OCI-LY1 (cell line): ENCODE measurements around the gene MAGEC2.

ENCODE experiments used
- H2AFZ ChIP-seq: fragments of 200-600 bp; sonication (generic), shearing (Covaris generic); 2 replicates; pipeline ENCODE4 v1.6.0; 2014; ENCODE audit warnings: antibody characterized with exemption, mild to moderate bottlenecking, low read length
- H3F3A ChIP-seq: fragments of 200-600 bp; sonication (generic), shearing (Covaris generic); 2 replicates; pipeline ENCODE4 v1.6.0; 2014; ENCODE audit warnings: mild to moderate bottlenecking, antibody characterized with exemption, low read length, moderate library complexity; ENCODE audit not compliant: insufficient read depth
- H3K27ac ChIP-seq: fragments of 200-600 bp; sonication (generic); 2 replicates; pipeline ENCODE4 v1.5.1; 2014; ENCODE audit warnings: low read length, mixed run types, mild to moderate bottlenecking, low read depth; ENCODE audit not compliant: poor library complexity, severe bottlenecking
- H3K27me3 ChIP-seq: fragments of 200-600 bp; sonication (generic); 2 replicates; pipeline ENCODE4 v1.6.0; 2014; ENCODE audit warnings: antibody characterized with exemption, mild to moderate bottlenecking, low read length, moderate library complexity; ENCODE audit not compliant: insufficient read depth
- H3K36me3 ChIP-seq: fragments of 200-600 bp; sonication (generic); 2 replicates; pipeline ENCODE4 v1.6.1; 2014; ENCODE audit warnings: mild to moderate bottlenecking, antibody characterized with exemption, low read length, moderate library complexity, mixed read lengths; ENCODE audit not compliant: insufficient read depth
- H3K4me1 ChIP-seq: fragments of 200-600 bp; sonication (generic); 2 replicates; pipeline ENCODE4 v1.5.1; 2014; ENCODE audit warnings: mild to moderate bottlenecking, low read length, moderate library complexity; ENCODE audit not compliant: insufficient read depth, severe bottlenecking
- H3K4me2 ChIP-seq: fragments of 200-600 bp; sonication (generic), shearing (Covaris generic); 2 replicates; pipeline ENCODE4 v1.6.1; 2014; ENCODE audit warnings: low read length
- H3K4me3 ChIP-seq: fragments of 200-600 bp; sonication (generic); 2 replicates; pipeline ENCODE4 v1.5.1; 2014; ENCODE audit warnings: low read length, low read depth, mild to moderate bottlenecking, mixed read lengths; ENCODE audit not compliant: poor library complexity, severe bottlenecking
- H3K79me2 ChIP-seq: fragments of 200-600 bp; shearing (Covaris generic); 2 replicates; pipeline ENCODE4 v1.6.1; 2016; ENCODE audit warnings: mixed run types, low read length, mixed read lengths; ENCODE audit not compliant: insufficient read depth
- H3K9ac ChIP-seq: fragments of 200-600 bp; sonication (generic), shearing (Covaris generic); 2 replicates; pipeline ENCODE4 v1.6.1; 2014; ENCODE audit warnings: mild to moderate bottlenecking, low read length, mixed read lengths
- H3K9me2 ChIP-seq: fragments of 200-600 bp; sonication (generic), shearing (Covaris generic); 2 replicates; pipeline ENCODE4 v1.6.1; 2014; ENCODE audit warnings: low read depth, mild to moderate bottlenecking, low read length, mixed read lengths
- H3K9me3 ChIP-seq: fragments of 200-600 bp; shearing (Covaris generic); 2 replicates; pipeline ENCODE4 v1.6.1; 2014; ENCODE audit warnings: low read length, mixed read lengths
- H4K20me1 ChIP-seq: fragments of 200-600 bp; sonication (generic), shearing (Covaris generic); 2 replicates; pipeline ENCODE4 v1.6.0; 2016; ENCODE audit warnings: mild to moderate bottlenecking, low read length; ENCODE audit not compliant: insufficient read depth
- EZH2 ChIP-seq: fragments of 200-600 bp; sonication (generic), shearing (Covaris generic); IDR thresholded peaks from 2 replicates; pipeline ENCODE4 v1.8.0; 2017; ENCODE audit warnings: borderline replicate concordance, mixed run types, mild to moderate bottlenecking, antibody characterized with exemption, low read length, moderate library complexity, mixed read lengths
- TF ChIP-seq, protein P1 (sequence below): fragments of 200-600 bp; sonication (generic), shearing (Covaris generic); IDR thresholded peaks from 2 replicates; pipeline ENCODE4 v1.5.1; 2017; ENCODE audit warnings: mild to moderate bottlenecking, antibody characterized with exemption, low read length, moderate library complexity, mixed read lengths

The MAGEC2 gene

DNA sequence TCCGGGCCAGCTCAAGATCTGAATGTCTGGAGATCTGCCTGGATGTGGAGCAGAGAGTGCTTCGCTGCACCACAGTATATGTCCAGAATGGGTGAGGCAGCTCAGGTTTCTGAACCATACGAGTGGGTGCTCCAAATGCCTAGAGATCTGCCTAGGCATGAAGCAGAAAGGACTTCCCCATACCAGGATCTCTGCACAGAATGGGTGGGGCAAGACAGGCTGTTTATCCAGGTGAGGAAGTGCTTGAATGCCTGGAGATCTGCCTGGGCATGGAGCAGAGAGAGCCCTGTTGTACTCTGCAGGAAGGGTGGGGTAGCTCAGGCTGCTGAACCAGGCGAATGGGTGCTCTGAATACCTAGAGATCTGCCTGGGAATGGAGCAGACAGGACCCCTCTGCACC is 45.4 kb upstream of the MAGEC2 start:
- no peaks in the 10 kb centered on the region for H3K36me3 ChIP-seq
- H3K9ac ChIP-seq, result no peak overlapping the region
- no peak overlapping the region for H3K4me3 ChIP-seq
- H3K9me3 ChIP-seq, result no peaks in the 10 kb centered on the region
- H2AFZ ChIP-seq, result no peak overlapping the region
- H3K27ac ChIP-seq, result no peak overlapping the region
- H3K9me2 ChIP-seq, result no peaks in the 10 kb centered on the region
- TF ChIP-seq EZH2, result no peak
- TF ChIP-seq, protein P1, sequence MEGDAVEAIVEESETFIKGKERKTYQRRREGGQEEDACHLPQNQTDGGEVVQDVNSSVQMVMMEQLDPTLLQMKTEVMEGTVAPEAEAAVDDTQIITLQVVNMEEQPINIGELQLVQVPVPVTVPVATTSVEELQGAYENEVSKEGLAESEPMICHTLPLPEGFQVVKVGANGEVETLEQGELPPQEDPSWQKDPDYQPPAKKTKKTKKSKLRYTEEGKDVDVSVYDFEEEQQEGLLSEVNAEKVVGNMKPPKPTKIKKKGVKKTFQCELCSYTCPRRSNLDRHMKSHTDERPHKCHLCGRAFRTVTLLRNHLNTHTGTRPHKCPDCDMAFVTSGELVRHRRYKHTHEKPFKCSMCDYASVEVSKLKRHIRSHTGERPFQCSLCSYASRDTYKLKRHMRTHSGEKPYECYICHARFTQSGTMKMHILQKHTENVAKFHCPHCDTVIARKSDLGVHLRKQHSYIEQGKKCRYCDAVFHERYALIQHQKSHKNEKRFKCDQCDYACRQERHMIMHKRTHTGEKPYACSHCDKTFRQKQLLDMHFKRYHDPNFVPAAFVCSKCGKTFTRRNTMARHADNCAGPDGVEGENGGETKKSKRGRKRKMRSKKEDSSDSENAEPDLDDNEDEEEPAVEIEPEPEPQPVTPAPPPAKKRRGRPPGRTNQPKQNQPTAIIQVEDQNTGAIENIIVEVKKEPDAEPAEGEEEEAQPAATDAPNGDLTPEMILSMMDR, result no peak
- H3F3A ChIP-seq, result no peaks in the 10 kb centered on the region
- no peaks in the 10 kb centered on the region for H3K27me3 ChIP-seq
- H3K79me2 ChIP-seq, result no peaks in the 10 kb centered on the region
- H3K4me1 ChIP-seq, result no peaks in the 10 kb centered on the region
- H3K4me2 ChIP-seq, result no peak overlapping the region
- H4K20me1 ChIP-seq, result no peaks in the 10 kb centered on the region

DNA sequence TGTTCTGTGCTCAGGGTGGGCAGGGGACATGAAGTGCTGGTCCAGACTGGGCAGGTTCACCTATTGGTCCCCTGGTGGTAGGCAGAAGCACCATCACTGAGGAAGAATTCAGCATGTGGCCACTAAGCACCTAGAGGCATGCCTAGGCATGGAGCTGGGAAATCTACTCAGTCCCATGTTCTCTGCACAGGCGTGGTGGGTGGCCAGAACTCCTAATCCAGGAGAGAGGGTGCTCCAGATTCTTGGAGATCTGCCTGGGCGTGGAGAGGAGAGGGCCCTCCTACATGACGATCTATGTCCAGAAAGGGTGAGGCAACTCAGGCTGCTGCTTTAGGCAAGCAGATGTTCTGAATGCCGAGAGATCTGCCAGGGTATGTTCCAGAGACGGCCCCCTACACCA is 44.6 kb upstream of the MAGEC2 start:
- Histone ChIP-seq H3F3A (no peaks in the 10 kb centered on the region), H2AFZ (no peak overlapping the region), H3K9me2 (no peaks in the 10 kb centered on the region), H4K20me1 (no peaks in the 10 kb centered on the region), H3K4me1 (no peaks in the 10 kb centered on the region), H3K4me3 (no peak overlapping the region), H3K9me3 (no peaks in the 10 kb centered on the region), H3K36me3 (no peaks in the 10 kb centered on the region), H3K27me3 (no peaks in the 10 kb centered on the region), H3K4me2 (no peak overlapping the region), H3K79me2 (no peaks in the 10 kb centered on the region), H3K9ac (no peak overlapping the region), H3K27ac (no peak overlapping the region)
- TF ChIP-seq, protein P1, result no peak
- TF ChIP-seq EZH2, result no peak

DNA sequence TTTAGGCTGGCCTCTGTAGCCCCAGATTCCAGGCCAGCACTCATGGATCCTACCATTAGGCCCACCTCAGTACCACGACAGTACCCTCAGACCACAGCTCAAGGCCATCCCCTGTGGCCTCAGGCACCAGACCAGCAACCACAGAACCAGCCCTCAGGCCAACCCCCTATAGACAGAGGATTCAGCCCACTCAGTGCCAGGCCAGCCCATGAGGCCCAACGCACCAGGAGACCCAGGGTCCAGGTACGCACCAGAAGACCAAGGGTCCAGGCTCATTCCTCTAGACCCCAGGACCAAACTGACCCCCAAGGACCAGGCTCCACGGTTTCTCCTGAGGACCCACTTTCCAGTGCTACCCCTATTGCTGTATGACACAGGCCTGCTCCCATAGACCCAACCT is 39.5 kb upstream of the MAGEC2 start:
- no peaks in the 10 kb centered on the region for H3K36me3 ChIP-seq
- no peak overlapping the region for H3K9ac ChIP-seq
- no peaks in the 10 kb centered on the region for H3K27me3 ChIP-seq
- no peaks in the 10 kb centered on the region for H3K9me2 ChIP-seq
- H3K9me3 ChIP-seq, result no peaks in the 10 kb centered on the region
- H3K4me3 ChIP-seq, result no peak overlapping the region
- TF ChIP-seq, protein P1, result no peak
- TF ChIP-seq EZH2, result no peak
- H3F3A ChIP-seq, result no peaks in the 10 kb centered on the region
- no peak overlapping the region for H2AFZ ChIP-seq
- no peaks in the 10 kb centered on the region for H3K79me2 ChIP-seq
- no peaks in the 10 kb centered on the region for H3K4me1 ChIP-seq
- H3K4me2 ChIP-seq, result no peak overlapping the region
- no peak overlapping the region for H3K27ac ChIP-seq
- H4K20me1 ChIP-seq, result no peaks in the 10 kb centered on the region
